ENCODE results near the gene UBAC2. TPM values are rescaled to one million over a fixed set of nuclear protein-coding genes. Genes with fewer than 3 reads are reported as not detected.

The UBAC2 gene, protein sequence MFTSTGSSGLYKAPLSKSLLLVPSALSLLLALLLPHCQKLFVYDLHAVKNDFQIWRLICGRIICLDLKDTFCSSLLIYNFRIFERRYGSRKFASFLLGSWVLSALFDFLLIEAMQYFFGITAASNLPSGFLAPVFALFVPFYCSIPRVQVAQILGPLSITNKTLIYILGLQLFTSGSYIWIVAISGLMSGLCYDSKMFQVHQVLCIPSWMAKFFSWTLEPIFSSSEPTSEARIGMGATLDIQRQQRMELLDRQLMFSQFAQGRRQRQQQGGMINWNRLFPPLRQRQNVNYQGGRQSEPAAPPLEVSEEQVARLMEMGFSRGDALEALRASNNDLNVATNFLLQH
- total RNA-seq = 59.0 and 72.7 TPM in 2 replicates

DNA sequence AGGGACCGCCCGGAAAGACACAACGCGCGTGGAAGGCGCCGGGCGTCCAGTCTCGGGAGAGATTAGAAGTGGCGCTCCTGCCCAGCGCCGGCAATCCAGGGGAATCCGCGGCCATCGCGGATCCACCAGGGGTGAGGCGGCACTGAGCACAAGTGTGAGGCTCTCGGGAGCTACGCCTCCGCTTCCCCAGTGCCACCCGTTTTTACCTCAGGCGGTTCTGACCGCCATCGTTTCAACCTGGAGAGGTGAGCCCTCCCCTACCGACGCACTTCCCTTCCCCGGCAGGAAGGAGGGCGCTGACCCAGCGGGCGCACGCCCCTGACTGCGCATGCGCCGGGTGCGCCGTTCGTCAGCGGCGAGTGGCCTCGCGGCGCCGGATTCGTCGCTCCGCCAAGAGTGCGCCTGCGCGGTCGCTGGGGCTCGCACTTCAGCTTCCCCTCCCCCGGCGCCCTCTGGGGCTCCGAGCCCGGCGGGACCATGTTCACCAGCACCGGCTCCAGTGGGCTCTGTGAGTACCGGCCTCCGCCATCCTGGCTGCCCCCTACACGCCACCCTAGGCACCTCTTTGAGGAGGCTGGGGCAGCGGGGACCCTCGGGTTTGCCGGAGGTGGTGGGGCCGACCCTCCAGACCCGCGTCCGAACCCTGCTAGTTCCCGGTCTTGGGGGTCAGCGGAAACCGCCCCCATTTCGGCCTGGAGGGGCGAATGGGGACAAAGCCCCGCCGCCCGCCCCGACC lies at the start of gene UBAC2:
Gene UBAC2, plus strand, starts transcription at position 423 of the 736 bp plus-strand sequence. Its CDS starts 55 bp downstream, at position 478.

DNA sequence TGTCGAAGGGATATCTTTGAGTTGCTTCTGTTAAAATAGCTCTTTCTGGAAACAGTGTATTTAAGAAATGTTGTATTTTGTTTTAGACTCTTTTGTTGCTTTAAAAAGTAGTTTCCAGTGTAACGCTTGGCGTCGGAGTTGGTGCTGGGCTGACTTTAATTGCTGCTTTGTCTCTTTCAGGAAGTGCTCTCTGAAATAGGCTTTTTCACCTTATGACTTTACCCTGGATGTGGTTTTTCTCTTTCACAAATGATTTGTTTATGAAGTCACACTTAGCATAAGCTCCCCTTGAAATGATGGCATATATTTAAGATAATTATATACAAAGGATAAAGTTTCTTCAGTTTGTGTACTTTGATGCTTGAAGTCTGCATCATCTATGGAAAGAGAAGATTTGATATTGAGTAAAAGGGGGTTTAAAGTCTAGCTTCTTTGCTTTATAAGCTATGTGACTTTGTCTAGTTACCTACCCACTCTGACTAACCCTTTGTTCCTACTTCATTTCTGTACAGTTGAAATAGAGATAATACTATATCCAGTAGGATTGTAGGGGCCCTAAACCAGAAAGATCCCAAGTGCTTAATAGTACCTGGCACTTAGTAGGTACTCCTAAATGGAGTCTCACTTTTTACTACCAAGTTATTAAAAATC lies 57.7 kb downstream of the UBAC2 start, which contains the start of gene GPR18:
Gene GPR18, minus strand, starts transcription at position 170 of the 651 bp plus-strand sequence. CDS start 2,507 bp downstream, outside the sequence.

DNA sequence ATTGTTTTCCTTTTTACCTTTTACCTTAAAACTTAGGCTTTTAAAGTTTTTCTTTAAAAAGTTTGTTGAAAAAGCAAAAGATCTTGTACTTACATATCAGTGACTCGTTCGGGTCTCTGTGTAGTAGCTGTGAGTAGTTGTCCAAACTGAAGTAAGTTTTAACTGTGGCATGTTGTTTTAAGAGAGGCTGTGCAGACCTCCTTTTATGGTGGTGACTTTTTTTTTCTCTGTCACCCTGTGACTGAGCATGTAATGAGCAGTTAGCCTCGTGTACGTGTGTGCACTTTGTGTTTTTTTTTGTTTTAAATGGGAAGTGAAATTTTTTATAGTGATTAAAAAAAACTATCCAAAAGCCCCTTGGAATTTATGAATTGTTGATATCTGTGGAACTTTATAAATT lies 106.6 kb downstream of the UBAC2 start, which contains the start of gene GPR183:
Gene GPR183, minus strand, starts transcription at position 153 of the 400 bp plus-strand sequence. CDS start 11,254 bp downstream, outside the sequence.

Other genes with a start within 250 kb of the UBAC2 start
- 11.0 and 18.4 TPM in 2 replicates for gene DOCK9, start 222.8 kb upstream of the UBAC2 start, total RNA-seq
- gene GPR18, start 57.5 kb downstream of the UBAC2 start, total RNA-seq = not detected in 2 replicates
- gene GPR183, start 106.5 kb downstream of the UBAC2 start, total RNA-seq = not detected in 2 replicates